Measurements from ENCODE around the gene KRTAP20-1.

Gene KRTAP20-1

GRCh38 chr21:30616125-30616524, at the start of gene KRTAP20-1:
KRTAP20-1 (plus strand) TSS chr21:30616425; CDS start chr21:30616455, 30 bp downstream.
- TF ChIP-seq Cebpa-rat (IDR thresholded peaks at IDR 0.05), result no peak
- Histone ChIP-seq H3K4me2 (no peak within 1 kb of the TSS), H3K4me1 (no peaks in the 10 kb centered on the region), H4K20me1 (no peaks in the 10 kb centered on the region), H3K27me3 (no peaks in the 10 kb centered on the region), H3K36me3 (no peaks in the 10 kb centered on the region), H3K9ac (no peak within 1 kb of the TSS), H3K9me3 (no peaks in the 10 kb centered on the region), H3K4me3 (no peak within 1 kb of the TSS), H3K27ac (no peak within 1 kb of the TSS)

GRCh38 chr21:30567617-30568016, 48.6 kb upstream of the KRTAP20-1 start:
- H3K27me3 ChIP-seq, result no peaks in the 10 kb centered on the region
- no peak overlapping the region for H3K9ac ChIP-seq
- no peaks in the 10 kb centered on the region for H4K20me1 ChIP-seq
- TF ChIP-seq Cebpa-rat (IDR thresholded peaks at IDR 0.05), result no peak
- H3K36me3 ChIP-seq, result no peaks in the 10 kb centered on the region
- H3K27ac ChIP-seq, result no peak overlapping the region
- no peak overlapping the region for H3K4me2 ChIP-seq
- H3K4me1 ChIP-seq, result no peaks in the 10 kb centered on the region
- H3K4me3 ChIP-seq, result no peak overlapping the region
- H3K9me3 ChIP-seq, result no peaks in the 10 kb centered on the region

- Histone ChIP-seq H3K36me3 (no peaks in the 10 kb centered on the region), H3K9ac (no peak overlapping the region), H3K9me3 (no peaks in the 10 kb centered on the region), H3K27ac (no peak overlapping the region), H3K27me3 (no peaks in the 10 kb centered on the region), H3K4me2 (no peak overlapping the region), H3K4me3 (no peak overlapping the region), H3K4me1 (no peaks in the 10 kb centered on the region), H4K20me1 (no peaks in the 10 kb centered on the region)
- TF ChIP-seq Cebpa-rat (IDR thresholded peaks at IDR 0.05), result no peak
Measured at GRCh38 chr21:30577766-30578165, 38.5 kb upstream of the KRTAP20-1 start.

GRCh38 chr21:30579346-30579745, 36.9 kb upstream of the KRTAP20-1 start:
- Histone ChIP-seq H3K9me3 (no peaks in the 10 kb centered on the region), H4K20me1 (no peaks in the 10 kb centered on the region), H3K27me3 (no peaks in the 10 kb centered on the region), H3K9ac (no peak overlapping the region), H3K36me3 (no peaks in the 10 kb centered on the region), H3K4me1 (no peaks in the 10 kb centered on the region), H3K4me2 (no peak overlapping the region), H3K27ac (no peak overlapping the region), H3K4me3 (no peak overlapping the region)
- TF ChIP-seq Cebpa-rat (IDR thresholded peaks at IDR 0.05), result no peak

GRCh38 chr21:30580132-30580531, 36.1 kb upstream of the KRTAP20-1 start:
- Histone ChIP-seq H4K20me1 (no peaks in the 10 kb centered on the region), H3K27me3 (no peaks in the 10 kb centered on the region), H3K36me3 (no peaks in the 10 kb centered on the region), H3K4me3 (no peak overlapping the region), H3K27ac (no peak overlapping the region), H3K4me1 (no peaks in the 10 kb centered on the region), H3K9ac (no peak overlapping the region), H3K9me3 (no peaks in the 10 kb centered on the region), H3K4me2 (no peak overlapping the region)
- TF ChIP-seq Cebpa-rat (IDR thresholded peaks at IDR 0.05), result no peak

GRCh38 chr21:30582870-30583269, 33.4 kb upstream of the KRTAP20-1 start:
- Histone ChIP-seq H3K4me2 (no peak overlapping the region), H3K36me3 (no peaks in the 10 kb centered on the region), H4K20me1 (no peaks in the 10 kb centered on the region), H3K4me1 (no peaks in the 10 kb centered on the region), H3K27me3 (no peaks in the 10 kb centered on the region), H3K9me3 (no peaks in the 10 kb centered on the region), H3K4me3 (no peak overlapping the region), H3K27ac (no peak overlapping the region), H3K9ac (no peak overlapping the region)
- no peak for TF ChIP-seq Cebpa-rat (IDR thresholded peaks at IDR 0.05)

GRCh38 chr21:30590297-30590696, 25.9 kb upstream of the KRTAP20-1 start, which contains the start of gene KRTAP22-2:
KRTAP22-2 (minus strand) TSS chr21:30590397.
- TF ChIP-seq Cebpa-rat (IDR thresholded peaks at IDR 0.05), result no peak
- H3K4me1 ChIP-seq, result no peaks in the 10 kb centered on the region
- H4K20me1 ChIP-seq, result no peaks in the 10 kb centered on the region
- no peak within 1 kb of the TSS for H3K27ac ChIP-seq
- no peaks in the 10 kb centered on the region for H3K27me3 ChIP-seq
- H3K36me3 ChIP-seq, result no peaks in the 10 kb centered on the region
- no peak within 1 kb of the TSS for H3K4me2 ChIP-seq
- no peaks in the 10 kb centered on the region for H3K9me3 ChIP-seq
- H3K4me3 ChIP-seq, result no peak within 1 kb of the TSS
- no peak within 1 kb of the TSS for H3K9ac ChIP-seq

- H4K20me1 ChIP-seq, result no peaks in the 10 kb centered on the region
- H3K4me3 ChIP-seq, result no peak within 1 kb of the TSS
- H3K9me3 ChIP-seq, result no peaks in the 10 kb centered on the region
- H3K9ac ChIP-seq, result no peak within 1 kb of the TSS
- no peak within 1 kb of the TSS for H3K4me2 ChIP-seq
- H3K27ac ChIP-seq, result no peak within 1 kb of the TSS
- no peaks in the 10 kb centered on the region for H3K36me3 ChIP-seq
- TF ChIP-seq Cebpa-rat (IDR thresholded peaks at IDR 0.05), result no peak
- H3K4me1 ChIP-seq, result no peaks in the 10 kb centered on the region
- no peaks in the 10 kb centered on the region for H3K27me3 ChIP-seq
Measured at GRCh38 chr21:30592140-30592539, 24.1 kb upstream of the KRTAP20-1 start, which contains the start of gene KRTAP6-3. KRTAP6-3 (plus strand) TSS chr21:30592440; CDS start chr21:30592446, 6 bp downstream.

- H3K27me3 ChIP-seq, result no peaks in the 10 kb centered on the region
- H3K4me1 ChIP-seq, result no peaks in the 10 kb centered on the region
- H3K4me3 ChIP-seq, result no peak within 1 kb of the TSS
- no peak within 1 kb of the TSS for H3K27ac ChIP-seq
- no peak within 1 kb of the TSS for H3K4me2 ChIP-seq
- H4K20me1 ChIP-seq, result no peaks in the 10 kb centered on the region
- H3K9me3 ChIP-seq, result no peaks in the 10 kb centered on the region
- no peaks in the 10 kb centered on the region for H3K36me3 ChIP-seq
- no peak within 1 kb of the TSS for H3K9ac ChIP-seq
- TF ChIP-seq Cebpa-rat (IDR thresholded peaks at IDR 0.05), result no peak
Measured at GRCh38 chr21:30598802-30599201, 17.4 kb upstream of the KRTAP20-1 start, which contains the start of gene KRTAP6-2. KRTAP6-2 (minus strand) TSS chr21:30598902; CDS start chr21:30598874, 28 bp downstream.

GRCh38 chr21:30600787-30601186, 15.4 kb upstream of the KRTAP20-1 start, which contains the start of gene KRTAP22-1:
KRTAP22-1 (plus strand) TSS chr21:30601087.
- no peaks in the 10 kb centered on the region for H3K36me3 ChIP-seq
- no peak within 1 kb of the TSS for H3K4me3 ChIP-seq
- H3K4me2 ChIP-seq, result no peak within 1 kb of the TSS
- no peak within 1 kb of the TSS for H3K9ac ChIP-seq
- H3K9me3 ChIP-seq, result no peaks in the 10 kb centered on the region
- H3K4me1 ChIP-seq, result no peaks in the 10 kb centered on the region
- no peak for TF ChIP-seq Cebpa-rat (IDR thresholded peaks at IDR 0.05)
- no peaks in the 10 kb centered on the region for H4K20me1 ChIP-seq
- no peaks in the 10 kb centered on the region for H3K27me3 ChIP-seq
- H3K27ac ChIP-seq, result no peak within 1 kb of the TSS

GRCh38 chr21:30605968-30606367, 10.3 kb upstream of the KRTAP20-1 start:
- H3K36me3 ChIP-seq, result no peaks in the 10 kb centered on the region
- no peak overlapping the region for H3K9ac ChIP-seq
- no peak overlapping the region for H3K4me2 ChIP-seq
- no peak overlapping the region for H3K27ac ChIP-seq
- no peak for TF ChIP-seq Cebpa-rat (IDR thresholded peaks at IDR 0.05)
- no peaks in the 10 kb centered on the region for H3K9me3 ChIP-seq
- H4K20me1 ChIP-seq, result no peaks in the 10 kb centered on the region
- H3K4me3 ChIP-seq, result no peak overlapping the region
- no peaks in the 10 kb centered on the region for H3K27me3 ChIP-seq
- no peaks in the 10 kb centered on the region for H3K4me1 ChIP-seq
